Transverse colon (tissue), 4 donors: ENCODE measurements around the gene SCD5. TPM values are rescaled to one million over a fixed set of nuclear protein-coding genes. Genes with fewer than 3 reads are reported as not detected.

Source experiments
- DNase-seq: peaks from one replicate; pipeline ENCODE4 v3.0.0-alpha.2; 2019
- H3K27ac ChIP-seq, 4 donors: fragments of 200-600 bp; sonication (generic); 2 replicates each; pipeline ENCODE4 v1.5.1; 2016 to 2018; ENCODE audit warnings: inconsistent platforms in 4 of 4
- H3K27me3 ChIP-seq: fragments of 200-600 bp; sonication (generic); 2 replicates; pipeline ENCODE4 v1.5.1; 2017; ENCODE audit warnings: inconsistent platforms
- H3K36me3 ChIP-seq, 4 donors: fragments of 200-600 bp; sonication (generic); 2 replicates each; pipeline ENCODE4 v1.5.1; 2017 to 2019; ENCODE audit warnings: inconsistent platforms in 4 of 4
- H3K4me1 ChIP-seq, 4 donors: fragments of 200-600 bp; sonication (generic); 2 replicates each; pipeline ENCODE4 v1.5.1; 2017 to 2020; ENCODE audit warnings: inconsistent platforms in 4 of 4
- H3K4me3 ChIP-seq, 4 donors: fragments of 200-600 bp; sonication (generic); 1 replicate in 1 of 4; 2 replicates in 3 of 4; pipeline versions ENCODE4 v1.5.1 to v1.6.1; 2017 to 2019; ENCODE audit warnings: inconsistent platforms in 4 of 4
- H3K9me3 ChIP-seq, 2 donors: fragments of 200-600 bp; sonication (generic); 2 replicates each; pipeline ENCODE4 v1.5.1; 2017 to 2019; ENCODE audit warnings: inconsistent platforms in 2 of 2
- CTCF ChIP-seq, 5 experiments: fragments of 200-600 bp in 3 of 5; fragments of 450-650 bp in 2 of 5; sonication (generic) in 3 of 5; IDR thresholded peaks; 1 replicate in 2 of 5; 2 replicates in 3 of 5; pipeline ENCODE4 v1.5.1; 2016 to 2017; ENCODE audit warnings: antibody characterized with exemption in 5 of 5, inconsistent platforms in 3 of 5, mild to moderate bottlenecking in 2 of 5, moderate library complexity in 1 of 5
- EP300 ChIP-seq: sonication (generic); formaldehyde crosslinking; IDR thresholded peaks from one replicate; pipeline ENCODE4 v1.6.1; 2017; ENCODE audit warnings: antibody characterized with exemption, low read depth
- POLR2A ChIP-seq: fragments of 450-650 bp; IDR thresholded peaks from one replicate; pipeline ENCODE4 v1.6.1; 2016; ENCODE audit warnings: antibody characterized with exemption, mild to moderate bottlenecking, moderate library complexity
- POLR2AphosphoS5 ChIP-seq, 3 donors: sonication (generic); formaldehyde crosslinking; IDR thresholded peaks; one replicate each; pipeline ENCODE4 v1.6.1; 2016; ENCODE audit warnings: antibody characterized with exemption in 3 of 3
- WGBS, 2 donors: methylation state at CpG; one replicate each; pipeline ENCODE4 v1.1.5; 2018; ENCODE audit warnings: low coverage in 1 of 2; 5-methylcytosine and 5-hydroxymethylcytosine counted together
- in situ Hi-C, 4 donors: fragments of 200-750 bp; cut with MboI; loops; one replicate each; pipeline versions ENCODE4 v1.15.0 to v1.15.1; 2017; ENCODE audit warnings: low sequenced_read_pairs in 3 of 4, low pct_ligation_motif_present in 1 of 4, low pct_unique_long_range_greater_than_20kb in 1 of 4
- intact Hi-C: fragments of 100-400 bp; cut with DNase I; formaldehyde crosslinking; loops from one replicate; pipeline ENCODE4 v1.15.1; 2023; ENCODE audit warnings: low total_unique reads
- total RNA-seq, 4 donors: library from RNA; depleted of rRNA; stranded (reverse); fragments of >200 nt; gene quantifications; one replicate each; pipeline ENCODE4 v1.1.0, GENCODE V29; 2016

The SCD5 gene
- total RNA-seq, 4 donors from 2014 or later, result 1.5 to 7.5 (median 3.5) TPM

GRCh38 chr4:82666970-82667665 is 131.5 kb downstream of the SCD5 start:
- no peak for DNase-seq
- Histone ChIP-seq H3K4me3 (no peak overlapping the region), H3K27me3 (no peaks in the 10 kb centered on the region), H3K4me1 (no peaks in the 10 kb centered on the region), H3K36me3 (no peaks in the 10 kb centered on the region), H3K27ac (no peak overlapping the region), H3K9me3 (no peaks in the 10 kb centered on the region)
- TF ChIP-seq POLR2AphosphoS5 (IDR thresholded peaks at IDR 0.05) (no peak), CTCF (IDR thresholded peaks at IDR 0.05) (no peak), EP300 (no peak), POLR2A (no peak)
- intact Hi-C loops (no loop called here), in situ Hi-C loops (no loop called here)
- 93% methylated on average over 5 of the region's 5 CpGs for WGBS, 2 donors

DNA sequence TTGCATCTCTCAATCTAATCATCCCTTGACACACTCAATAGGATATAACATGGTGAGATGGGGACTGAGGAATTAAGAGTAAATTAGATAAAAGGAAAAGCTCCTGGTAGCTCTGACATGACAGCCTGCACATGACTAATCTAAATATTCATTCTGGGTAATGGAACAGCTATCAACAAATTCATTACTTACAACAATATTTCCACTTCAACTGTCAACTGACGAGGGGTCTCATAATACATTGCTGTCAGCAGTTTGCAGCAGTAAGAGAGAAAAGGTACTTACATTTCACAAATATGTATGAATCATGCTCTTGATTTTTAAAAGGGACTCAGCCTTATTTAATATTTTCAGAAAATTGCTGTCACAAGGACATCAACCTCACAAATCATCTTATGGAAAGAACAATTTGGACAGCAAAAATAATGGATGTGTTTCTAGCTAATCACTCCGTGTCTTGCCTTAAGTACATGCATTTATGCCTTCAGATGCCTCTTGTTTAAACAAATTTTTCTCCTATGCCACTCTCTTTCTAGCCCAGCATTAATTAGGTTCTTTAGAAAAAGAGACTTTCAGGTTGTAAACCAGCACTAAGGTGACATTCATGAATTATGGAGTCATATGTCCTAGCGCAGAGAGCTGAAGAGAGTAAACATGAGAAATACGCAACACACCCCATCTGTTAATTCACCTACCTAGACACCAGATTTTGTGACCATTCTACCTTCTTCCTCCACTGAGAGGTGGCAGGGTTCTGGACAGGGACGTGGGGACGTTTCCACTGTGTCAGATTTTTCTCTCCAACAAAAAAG is 137.2 kb downstream of the SCD5 start:
- TF ChIP-seq POLR2A (no peak), EP300 (no peak), POLR2AphosphoS5 (IDR thresholded peaks at IDR 0.05) (no peak), CTCF (IDR thresholded peaks at IDR 0.05) (no peak)
- 82 to 92% methylated on average over 5 to 6 of the region's 6 CpGs for WGBS, 2 donors
- Histone ChIP-seq H3K27me3 (no peaks in the 10 kb centered on the region), H3K4me3 (no peak overlapping the region), H3K9me3 (no peaks in the 10 kb centered on the region), H3K27ac (no peak overlapping the region), H3K36me3 (no peaks in the 10 kb centered on the region), H3K4me1 (no peaks in the 10 kb centered on the region)
- in situ Hi-C loops, result no loop called here
- DNase-seq, result no peak
- intact Hi-C loops, result no loop called here

DNA sequence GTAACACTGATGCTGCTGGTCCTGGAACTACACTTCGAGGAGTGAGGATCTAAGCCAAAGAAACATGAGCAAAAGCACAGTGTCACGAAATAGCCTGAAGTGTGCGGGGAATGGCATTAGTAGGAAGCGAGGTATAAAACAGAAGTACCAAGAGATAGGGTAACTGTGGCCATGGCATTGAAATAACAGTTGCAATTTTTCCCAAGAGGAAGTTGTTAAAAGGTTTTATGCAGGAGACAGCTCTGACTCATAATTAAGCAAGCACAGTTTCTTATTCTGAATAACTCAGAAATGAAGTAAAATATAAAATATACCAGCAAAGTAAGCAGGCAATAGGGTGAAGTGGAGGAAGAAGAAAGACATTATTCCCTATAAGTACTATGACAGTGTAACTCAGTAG is 146.5 kb downstream of the SCD5 start:
- intact Hi-C loops (no loop called here), in situ Hi-C loops (no loop called here)
- no peaks in the 10 kb centered on the region for H3K4me1 ChIP-seq
- no peaks in the 10 kb centered on the region for H3K36me3 ChIP-seq
- 32 to 66% methylated on average over 3 to 4 of the region's 4 CpGs for WGBS, 2 donors
- TF ChIP-seq EP300 (no peak), CTCF (IDR thresholded peaks at IDR 0.05) (no peak), POLR2A (no peak), POLR2AphosphoS5 (IDR thresholded peaks at IDR 0.05) (no peak)
- H3K27me3 ChIP-seq, result no peaks in the 10 kb centered on the region
- no peak for DNase-seq
- no peak overlapping the region for H3K4me3 ChIP-seq
- no peak overlapping the region for H3K27ac ChIP-seq
- H3K9me3 ChIP-seq, result no peaks in the 10 kb centered on the region

DNA sequence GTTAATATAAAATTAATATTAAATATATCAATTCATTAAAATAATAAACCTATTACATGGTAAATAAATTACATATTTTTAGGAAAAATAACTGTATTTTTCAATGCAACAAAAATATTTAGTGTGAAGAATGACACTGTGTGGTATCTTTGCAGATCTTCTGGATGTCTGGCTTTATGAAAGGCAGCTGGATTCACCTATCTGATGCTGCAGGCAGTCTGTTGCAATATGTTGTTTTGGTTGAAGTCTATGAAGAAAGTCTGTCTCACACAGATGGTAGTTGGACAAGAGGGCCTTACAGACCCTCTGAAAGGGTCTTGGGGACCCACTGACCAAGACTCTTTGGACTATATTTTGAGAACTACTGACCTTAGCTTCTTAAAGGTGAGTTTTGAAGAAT is 147.7 kb downstream of the SCD5 start:
- TF ChIP-seq POLR2AphosphoS5 (IDR thresholded peaks at IDR 0.05) (no peak), EP300 (no peak), POLR2A (no peak), CTCF (IDR thresholded peaks at IDR 0.05) (no peak)
- in situ Hi-C loops, result no loop called here
- Histone ChIP-seq H3K4me3 (no peak overlapping the region), H3K36me3 (no peaks in the 10 kb centered on the region), H3K4me1 (no peaks in the 10 kb centered on the region), H3K27me3 (no peaks in the 10 kb centered on the region), H3K9me3 (no peaks in the 10 kb centered on the region), H3K27ac (no peak overlapping the region)
- no peak for DNase-seq
- intact Hi-C loops, result no loop called here
